Fibroblast of skin of scalp (primary cell): ENCODE data around the gene RAB40B.
"Not testable (repeated sequence)": the region's sequence is repeated elsewhere in the genome, so short reads cannot be mapped to it uniquely, and the experiment has no call there.

Experiments
- DNase-seq: peaks from one replicate; pipeline ENCODE4 v3.0.0-alpha.2; 2013

RAB40B gene

GRCh38 chr17:82667668-82668000 lies 30.9 kb downstream of the RAB40B start:
- DNase-seq, result no peak

DNA sequence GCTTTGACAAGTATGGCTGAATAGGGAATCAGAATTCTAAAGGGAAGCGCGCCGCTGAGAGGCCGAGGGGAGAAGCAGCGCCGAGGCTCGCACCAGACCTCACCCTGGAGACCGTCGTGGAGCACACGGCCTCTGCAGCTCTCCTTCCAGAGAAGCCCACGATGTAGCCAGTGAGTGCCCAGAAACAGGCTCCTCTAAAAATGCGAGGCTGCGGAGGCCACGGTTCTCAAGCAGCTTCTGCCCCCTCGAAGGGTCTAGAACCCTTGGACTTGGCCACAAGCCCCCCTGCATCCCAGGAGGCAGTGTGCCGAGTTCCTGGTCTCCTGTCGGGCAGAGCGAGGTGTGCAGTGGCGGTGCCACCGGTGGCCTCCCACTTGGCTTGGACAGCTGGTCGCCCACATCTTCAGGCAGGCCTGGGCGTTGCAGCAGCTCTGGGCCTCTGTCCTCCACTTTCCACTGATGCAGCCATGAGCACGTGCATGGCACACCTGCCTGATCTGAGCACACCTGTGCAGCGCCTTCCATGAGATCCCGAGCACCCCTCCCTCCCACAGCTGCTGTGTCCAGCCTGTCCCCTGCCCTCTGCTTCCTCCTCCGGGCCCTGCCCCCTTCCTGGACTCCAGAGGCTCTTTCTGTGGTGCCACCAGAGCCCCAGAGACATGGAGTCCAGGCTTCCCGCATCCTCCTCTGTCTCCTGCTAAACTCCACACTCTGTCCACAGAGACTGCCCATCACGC lies 31.4 kb downstream of the RAB40B start:
- DNase-seq, result no peak

- DNase-seq, result no peak
Measured at GRCh38 chr17:82665891-82666290, 32.6 kb downstream of the RAB40B start.

- DNase-seq, result no peak
Measured at GRCh38 chr17:82665217-82665616, 33.3 kb downstream of the RAB40B start.

DNA sequence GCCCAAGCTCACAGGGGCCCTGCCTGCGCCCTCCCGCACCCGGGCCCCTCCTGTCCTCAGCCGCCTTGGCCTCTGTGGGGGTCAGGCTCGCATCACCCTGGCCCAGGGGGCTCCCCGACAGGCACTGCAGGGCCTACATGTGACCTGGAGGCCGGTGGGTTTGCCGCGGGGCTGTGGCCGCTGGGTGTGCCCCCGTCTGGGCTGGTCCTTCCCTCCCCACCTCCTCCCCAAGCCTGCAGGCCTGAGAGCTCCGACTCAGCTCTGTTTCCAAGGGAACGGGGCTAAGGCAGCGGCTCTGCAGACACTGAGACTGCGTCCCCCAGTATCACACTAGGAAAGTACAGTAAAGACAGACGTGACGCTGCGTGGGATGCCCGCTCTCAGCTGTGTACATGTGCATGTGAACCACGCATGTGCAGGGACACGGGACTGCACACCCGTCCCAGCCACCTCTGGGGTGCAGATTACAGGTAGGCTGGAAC lies 33.8 kb downstream of the RAB40B start:
- DNase-seq, result no peak

DNA sequence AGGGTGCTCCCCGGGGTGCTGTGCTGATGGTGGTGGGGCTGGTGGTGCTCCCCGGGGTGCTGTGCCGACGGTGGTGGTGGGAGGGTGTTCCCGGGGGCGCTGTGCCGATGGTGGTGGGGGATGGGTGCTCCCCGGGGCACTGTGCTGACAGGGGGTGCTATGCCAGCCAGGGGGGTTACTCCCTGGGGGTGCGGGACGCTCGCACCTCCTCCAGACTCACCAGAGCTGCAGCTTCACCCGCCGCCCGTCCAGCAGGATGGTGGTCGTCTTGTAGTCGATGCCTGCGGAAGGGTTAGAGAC lies 34.3 kb downstream of the RAB40B start:
- DNase-seq, result no peak

DNA sequence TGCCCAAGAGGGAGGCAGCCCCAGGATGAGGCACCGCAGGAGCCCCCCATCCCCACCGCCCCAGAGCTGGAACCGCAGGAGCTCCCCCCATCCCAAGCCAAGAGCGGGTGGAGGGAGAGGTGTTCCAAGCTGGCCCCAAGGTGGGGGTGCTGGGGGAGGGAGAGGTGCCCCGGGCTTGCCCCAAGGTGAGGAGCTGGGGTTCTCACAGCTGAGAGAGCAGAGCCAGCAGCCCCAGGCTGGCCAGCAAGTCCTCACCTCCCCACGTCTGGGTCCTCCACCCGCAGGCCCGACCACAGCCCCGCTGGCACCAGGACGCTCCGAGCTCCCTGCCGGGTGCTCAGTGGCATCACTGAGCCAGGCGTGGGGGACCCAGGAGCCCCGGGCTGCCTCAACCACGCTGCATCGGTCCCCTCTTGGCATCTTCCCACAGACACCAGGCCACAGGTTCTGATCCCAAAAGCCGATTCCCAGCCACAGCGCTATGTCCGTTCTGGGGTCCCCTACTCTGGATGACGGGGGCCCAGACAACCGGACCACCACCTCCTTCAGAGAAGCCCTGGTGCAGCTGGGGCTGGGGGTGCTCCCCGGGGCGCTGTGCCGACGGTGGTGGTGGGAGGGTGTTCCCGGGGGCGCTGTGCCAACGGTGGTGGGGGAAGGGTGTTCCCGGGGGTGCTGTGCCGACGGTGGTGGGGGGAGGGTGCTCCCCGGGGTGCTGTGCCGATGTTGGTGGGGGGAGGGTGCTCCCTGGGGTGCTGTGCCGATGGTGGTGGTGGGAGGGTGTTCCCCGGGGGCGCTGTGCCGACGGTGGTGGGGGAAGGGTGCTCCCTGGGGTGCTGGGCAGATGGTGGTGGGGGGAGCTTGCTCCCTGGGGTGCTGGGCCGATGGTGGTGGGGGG lies 34.9 kb downstream of the RAB40B start:
- no peak for DNase-seq

DNA sequence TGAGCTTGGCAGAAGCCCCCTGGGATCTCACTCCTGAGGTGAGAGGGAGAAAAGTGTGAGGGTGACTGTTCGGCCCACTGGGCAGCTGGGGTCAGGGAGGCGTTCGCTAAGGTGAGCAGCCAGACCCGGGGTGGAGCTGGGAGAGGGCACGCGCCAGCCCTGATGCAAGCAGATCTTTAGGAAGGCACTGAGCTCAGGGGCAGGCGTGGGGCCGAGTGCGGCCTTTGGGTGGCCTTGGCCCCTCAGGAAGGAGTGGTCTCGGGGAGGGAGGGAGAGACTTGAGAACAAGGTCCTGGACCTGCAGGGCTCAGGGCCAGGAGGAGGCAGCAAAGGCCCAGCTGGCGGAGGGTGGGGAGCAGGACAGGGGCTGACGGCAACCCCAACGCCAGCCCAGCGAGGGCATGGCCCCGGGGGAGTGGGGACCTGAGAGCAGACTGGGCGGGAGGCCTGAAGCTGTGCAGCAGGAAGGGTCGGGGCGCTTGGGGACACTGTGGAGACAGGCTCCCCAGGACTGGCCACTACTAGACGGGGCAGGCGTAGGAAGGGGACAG lies 35.7 kb downstream of the RAB40B start:
- DNase-seq, result no peak

GRCh38 chr17:82661717-82662683 lies 36.5 kb downstream of the RAB40B start:
- DNase-seq, result no peak

GRCh38 chr17:82659886-82660285 lies 38.6 kb downstream of the RAB40B start:
- DNase-seq, result no peak

DNA sequence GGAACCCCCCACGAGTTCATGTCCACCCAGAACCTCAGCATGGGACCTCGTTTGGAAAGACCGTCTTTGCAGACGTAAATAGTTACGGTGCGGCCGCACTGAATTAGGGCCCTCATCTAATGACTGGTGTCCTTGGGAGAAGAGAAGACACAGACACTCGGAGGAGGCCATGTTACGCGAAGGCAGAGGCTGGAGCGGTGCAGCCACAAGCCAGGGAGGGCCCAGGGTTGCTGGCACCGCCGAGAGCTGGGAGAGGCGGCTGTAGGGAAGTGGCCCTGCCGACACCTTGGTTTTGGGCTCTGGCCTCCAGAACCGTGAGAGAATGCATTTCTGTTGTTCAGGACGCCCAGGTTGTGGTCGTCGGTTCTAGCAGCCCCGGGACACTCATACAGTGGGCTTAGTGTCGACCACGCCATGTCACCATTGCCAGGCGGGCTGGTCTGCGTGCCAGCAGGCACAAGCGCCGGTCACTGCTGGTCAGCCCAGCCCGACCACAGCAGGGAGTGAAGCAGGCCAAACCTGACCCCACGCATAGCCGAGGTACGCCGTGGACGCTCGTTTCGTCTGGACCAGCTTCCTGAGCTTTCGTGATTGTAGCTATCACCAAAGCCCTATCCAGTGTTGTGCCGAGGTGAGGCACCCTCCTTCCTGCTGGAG lies 39.6 kb downstream of the RAB40B start:
- DNase-seq, result no peak

- no peak for DNase-seq
Measured at GRCh38 chr17:82658331-82658730, 40.2 kb downstream of the RAB40B start.

GRCh38 chr17:82657926-82658325 lies 40.6 kb downstream of the RAB40B start:
- no peak for DNase-seq

- DNase-seq, result no peak
Measured at GRCh38 chr17:82656266-82656665, 42.2 kb downstream of the RAB40B start.

DNA sequence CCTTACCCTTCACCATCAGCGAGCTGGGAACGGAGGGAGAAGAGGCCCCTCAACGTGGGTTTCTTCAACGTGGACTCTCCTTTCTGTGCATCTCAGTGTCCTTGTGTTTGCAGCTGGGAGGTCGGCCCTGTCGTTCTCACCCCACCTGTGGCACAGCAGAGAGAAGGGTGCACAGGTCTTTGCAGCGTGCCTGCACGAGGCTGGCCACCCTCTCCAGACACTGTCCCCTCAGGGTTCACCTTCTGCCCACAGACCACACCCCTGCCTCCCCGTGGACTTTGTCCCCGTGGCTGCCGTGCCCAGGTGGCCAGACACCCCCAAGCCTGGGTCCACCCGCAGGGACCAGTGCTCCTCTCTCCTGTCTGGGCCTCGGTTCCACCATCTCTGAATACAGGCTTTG lies 43.0 kb downstream of the RAB40B start:
- no peak for DNase-seq

DNA sequence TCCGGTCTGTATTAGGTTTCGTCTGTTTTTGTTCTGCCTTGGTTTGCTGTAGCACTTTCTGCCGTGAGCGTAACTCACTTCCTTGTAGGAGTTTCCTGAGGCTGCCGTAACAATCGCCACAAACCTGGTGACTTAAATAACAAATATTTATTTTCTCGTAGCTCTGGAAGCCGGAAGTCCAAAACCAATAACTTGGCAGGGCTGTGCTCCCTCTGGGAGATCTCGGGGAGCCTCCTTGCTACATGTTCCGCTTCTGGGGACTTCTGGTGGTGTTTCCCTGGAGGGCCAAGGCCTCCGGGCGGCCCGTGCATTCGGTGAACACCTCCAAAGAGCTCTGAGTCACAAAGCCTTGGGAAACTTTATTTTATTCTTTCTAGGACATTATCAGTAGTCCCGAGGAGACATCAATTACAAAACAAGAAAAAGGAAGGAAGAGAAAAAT lies 43.4 kb downstream of the RAB40B start:
- no peak for DNase-seq

DNA sequence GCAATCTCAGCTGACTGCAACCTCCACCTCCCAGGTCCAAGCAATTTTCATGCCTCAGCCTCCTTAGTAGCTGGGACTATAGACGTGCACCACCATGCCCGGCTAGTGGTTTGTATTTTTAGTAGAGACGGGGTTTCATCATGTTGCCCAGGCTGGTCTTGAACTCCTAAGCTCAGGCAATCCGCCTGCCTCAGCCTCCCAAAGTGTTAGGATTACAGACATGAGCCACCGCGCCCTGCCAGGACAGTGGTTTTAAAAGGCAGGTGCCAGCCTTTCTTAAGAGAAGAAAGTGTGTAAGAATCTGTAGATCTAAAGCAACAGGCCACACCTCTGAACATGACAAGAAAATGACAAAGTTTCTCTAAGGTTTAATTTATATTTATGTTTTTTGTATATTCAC lies 43.9 kb downstream of the RAB40B start:
- DNase-seq, result not testable (repeated sequence)

GRCh38 chr17:82653651-82654528 lies 44.6 kb downstream of the RAB40B start:
- no peak for DNase-seq

DNA sequence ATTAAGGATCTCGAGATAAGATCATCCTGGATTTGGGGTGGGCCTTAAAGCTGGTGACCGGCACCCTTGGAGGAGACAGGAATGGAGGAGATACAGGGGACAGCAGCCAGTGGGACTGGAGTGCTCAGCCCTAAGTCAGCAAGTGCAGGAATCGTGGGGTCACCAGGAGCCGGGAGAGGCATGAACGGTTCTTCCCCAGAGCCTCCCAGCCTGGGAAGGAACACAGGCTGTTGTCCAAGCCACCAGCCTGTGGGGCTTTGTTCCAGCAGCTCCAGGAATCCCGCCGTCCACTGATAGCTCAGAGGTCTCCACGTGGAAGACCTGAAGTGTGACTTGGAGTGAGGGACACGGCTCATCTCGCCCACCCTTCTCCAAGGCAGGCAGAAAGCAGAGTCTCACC lies 47.8 kb downstream of the RAB40B start:
- DNase-seq, result no peak

GRCh38 chr17:82649501-82650261 lies 48.8 kb downstream of the RAB40B start:
- DNase-seq, result no peak
